ENCODE data around the gene LRATD1. TPM values are rescaled to one million over a fixed set of nuclear protein-coding genes. Genes with fewer than 3 reads are reported as not detected.

LRATD1 gene
- total and polyA plus RNA-seq, 10 of the 15 experiments (the other 5 are each of a cell fraction or from before 2014, with no cell fraction given), result 0.02 TPM; not detected in 9

DNA sequence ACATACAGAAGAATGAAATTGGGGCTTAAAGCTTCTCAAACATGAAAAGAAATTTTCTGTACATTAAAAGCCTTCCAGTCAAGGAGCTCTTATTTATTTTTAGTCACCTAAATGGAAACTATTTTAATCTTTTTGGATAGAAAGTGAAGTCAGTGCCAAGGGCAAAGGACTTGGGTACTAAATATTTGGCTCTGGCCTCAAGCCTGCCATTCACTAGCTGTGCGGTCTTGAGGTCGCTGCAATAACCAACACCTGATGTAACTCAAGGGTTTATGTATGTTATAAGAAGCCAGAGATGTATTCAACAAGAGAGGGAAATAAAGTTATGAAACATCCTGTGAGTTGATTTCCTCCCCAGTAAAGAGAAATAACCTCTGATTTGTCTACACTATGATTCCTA lies 49.5 kb upstream of the LRATD1 start:
- no peaks in the 10 kb centered on the region for H3K36me3 ChIP-seq (ENCODE audit: control insufficient read depth in 2 of 2, insufficient read depth in 2 of 2, low read length in 1 of 2)
- H2AFZ ChIP-seq (ENCODE audit: control insufficient read depth, low read depth, low read length), result no peak overlapping the region
- H3K27ac ChIP-seq (ENCODE audit: control insufficient read depth, insufficient read depth), result no peak overlapping the region
- H3K4me2 ChIP-seq (ENCODE audit: control insufficient read depth, insufficient read depth), result no peak overlapping the region
- no peak overlapping the region for H3K9ac ChIP-seq (ENCODE audit: control insufficient read depth, insufficient read depth, low read length)
- ATAC-seq (no peak), FAIRE-seq (no peak), DNase-seq (ENCODE audit: low read depth, low spot score) (no peak)
- H3K79me2 ChIP-seq (ENCODE audit: control insufficient read depth, insufficient read depth, low read length), result no peaks in the 10 kb centered on the region
- intact Hi-C loops (cut with micrococcal nuclease; ENCODE audit: unreplicated experiment) (no loop called here), in situ Hi-C loops (cut with MboI) (no loop called here)
- no peaks in the 10 kb centered on the region for H4K20me1 ChIP-seq (ENCODE audit: control insufficient read depth, insufficient read depth)
- H3K4me1 ChIP-seq (ENCODE audit: control insufficient read depth, insufficient read depth, low read length), result no peaks in the 10 kb centered on the region
- no peaks in the 10 kb centered on the region for H3K9me3 ChIP-seq (replicated peaks; ENCODE audit: control insufficient read depth, insufficient read depth, low read length)
- BruUV-seq (replicated peaks), result no TSS peak
- 53% methylated on average over 2 of the region's 2 CpGs for WGBS (ENCODE audit: insufficient coverage, insufficient replicate concordance, low lambda C conversion rate, missing lambda C conversion rate)
- H3K27me3 ChIP-seq (replicated peaks in 1 of 2; ENCODE audit: control insufficient read depth in 2 of 2, insufficient read depth in 2 of 2, low read length in 1 of 2), result no peaks in the 10 kb centered on the region
- ChIA-PET RAD21 (ENCODE audit: unreplicated experiment) (no interaction called here), SMC1A (ENCODE audit: uncharacterized antibody, unreplicated experiment) (interaction anchor here (1.7 kb wide), 1 partner anchor 13 kb away, joined by 3 read pairs; no protein-coding TSS in a partner anchor), CTCF (interaction anchor here (1.2 kb wide), 1 partner anchor 86 kb away, joined by 3 read pairs; no protein-coding TSS in a partner anchor), POLR2A (no interaction called here)
- H3K4me3 ChIP-seq, result no peak overlapping the region
- TF ChIP-seq POLR2A (IDR thresholded peaks at IDR 0.05; ENCODE audit: low read depth, low read length), result no peak
- TF ChIP-seq, protein P1, sequence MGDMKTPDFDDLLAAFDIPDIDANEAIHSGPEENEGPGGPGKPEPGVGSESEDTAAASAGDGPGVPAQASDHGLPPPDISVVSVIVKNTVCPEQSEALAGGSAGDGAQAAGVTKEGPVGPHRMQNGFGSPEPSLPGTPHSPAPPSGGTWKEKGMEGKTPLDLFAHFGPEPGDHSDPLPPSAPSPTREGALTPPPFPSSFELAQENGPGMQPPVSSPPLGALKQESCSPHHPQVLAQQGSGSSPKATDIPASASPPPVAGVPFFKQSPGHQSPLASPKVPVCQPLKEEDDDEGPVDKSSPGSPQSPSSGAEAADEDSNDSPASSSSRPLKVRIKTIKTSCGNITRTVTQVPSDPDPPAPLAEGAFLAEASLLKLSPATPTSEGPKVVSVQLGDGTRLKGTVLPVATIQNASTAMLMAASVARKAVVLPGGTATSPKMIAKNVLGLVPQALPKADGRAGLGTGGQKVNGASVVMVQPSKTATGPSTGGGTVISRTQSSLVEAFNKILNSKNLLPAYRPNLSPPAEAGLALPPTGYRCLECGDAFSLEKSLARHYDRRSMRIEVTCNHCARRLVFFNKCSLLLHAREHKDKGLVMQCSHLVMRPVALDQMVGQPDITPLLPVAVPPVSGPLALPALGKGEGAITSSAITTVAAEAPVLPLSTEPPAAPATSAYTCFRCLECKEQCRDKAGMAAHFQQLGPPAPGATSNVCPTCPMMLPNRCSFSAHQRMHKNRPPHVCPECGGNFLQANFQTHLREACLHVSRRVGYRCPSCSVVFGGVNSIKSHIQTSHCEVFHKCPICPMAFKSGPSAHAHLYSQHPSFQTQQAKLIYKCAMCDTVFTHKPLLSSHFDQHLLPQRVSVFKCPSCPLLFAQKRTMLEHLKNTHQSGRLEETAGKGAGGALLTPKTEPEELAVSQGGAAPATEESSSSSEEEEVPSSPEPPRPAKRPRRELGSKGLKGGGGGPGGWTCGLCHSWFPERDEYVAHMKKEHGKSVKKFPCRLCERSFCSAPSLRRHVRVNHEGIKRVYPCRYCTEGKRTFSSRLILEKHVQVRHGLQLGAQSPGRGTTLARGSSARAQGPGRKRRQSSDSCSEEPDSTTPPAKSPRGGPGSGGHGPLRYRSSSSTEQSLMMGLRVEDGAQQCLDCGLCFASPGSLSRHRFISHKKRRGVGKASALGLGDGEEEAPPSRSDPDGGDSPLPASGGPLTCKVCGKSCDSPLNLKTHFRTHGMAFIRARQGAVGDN (IDR thresholded peaks at IDR 0.05), result no peak
- TF ChIP-seq ZNF274 (IDR thresholded peaks at IDR 0.05; ENCODE audit: insufficient read depth, insufficient read length), result no peak
- TF ChIP-seq ETV6 (conservative IDR thresholded peaks at IDR 0.05 in 1 of 2, IDR thresholded peaks at IDR 0.05 in 1 of 2; ENCODE audit: borderline replicate concordance in 1 of 2, low read depth in 1 of 2), result no peak
- no peak for TF ChIP-seq NFYB (IDR thresholded peaks at IDR 0.05; ENCODE audit: insufficient read depth, low read depth, low read length)
- TF ChIP-seq ZBED1 (IDR thresholded peaks at IDR 0.05; ENCODE audit: borderline replicate concordance), result no peak
- TF ChIP-seq, protein P2, sequence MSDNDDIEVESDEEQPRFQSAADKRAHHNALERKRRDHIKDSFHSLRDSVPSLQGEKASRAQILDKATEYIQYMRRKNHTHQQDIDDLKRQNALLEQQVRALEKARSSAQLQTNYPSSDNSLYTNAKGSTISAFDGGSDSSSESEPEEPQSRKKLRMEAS (IDR thresholded peaks at IDR 0.05; ENCODE audit: low read depth, low read length), result no peak
- no peak for TF ChIP-seq BHLHE40 (IDR thresholded peaks at IDR 0.05; ENCODE audit: borderline replicate concordance in 1 of 2, low read depth in 2 of 2, low read length in 1 of 2)
- TF ChIP-seq EED (IDR thresholded peaks at IDR 0.05; ENCODE audit: low read depth), result no peak
- no peak for TF ChIP-seq PML (IDR thresholded peaks at IDR 0.05; ENCODE audit: low read length)
- no peak for TF ChIP-seq NR2C1 (IDR thresholded peaks at IDR 0.05)
- TF ChIP-seq JUNB (IDR thresholded peaks at IDR 0.05), result no peak
- TF ChIP-seq POLR2AphosphoS2 (IDR thresholded peaks at IDR 0.05; ENCODE audit: low read depth, low read length), result no peak
- TF ChIP-seq, protein P3, sequence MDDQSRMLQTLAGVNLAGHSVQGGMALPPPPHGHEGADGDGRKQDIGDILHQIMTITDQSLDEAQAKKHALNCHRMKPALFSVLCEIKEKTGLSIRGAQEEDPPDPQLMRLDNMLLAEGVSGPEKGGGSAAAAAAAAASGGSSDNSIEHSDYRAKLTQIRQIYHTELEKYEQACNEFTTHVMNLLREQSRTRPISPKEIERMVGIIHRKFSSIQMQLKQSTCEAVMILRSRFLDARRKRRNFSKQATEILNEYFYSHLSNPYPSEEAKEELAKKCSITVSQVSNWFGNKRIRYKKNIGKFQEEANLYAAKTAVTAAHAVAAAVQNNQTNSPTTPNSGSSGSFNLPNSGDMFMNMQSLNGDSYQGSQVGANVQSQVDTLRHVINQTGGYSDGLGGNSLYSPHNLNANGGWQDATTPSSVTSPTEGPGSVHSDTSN (IDR thresholded peaks at IDR 0.05; ENCODE audit: insufficient replicate concordance, low read depth, low read length), result no peak
- TF ChIP-seq, protein P4, sequence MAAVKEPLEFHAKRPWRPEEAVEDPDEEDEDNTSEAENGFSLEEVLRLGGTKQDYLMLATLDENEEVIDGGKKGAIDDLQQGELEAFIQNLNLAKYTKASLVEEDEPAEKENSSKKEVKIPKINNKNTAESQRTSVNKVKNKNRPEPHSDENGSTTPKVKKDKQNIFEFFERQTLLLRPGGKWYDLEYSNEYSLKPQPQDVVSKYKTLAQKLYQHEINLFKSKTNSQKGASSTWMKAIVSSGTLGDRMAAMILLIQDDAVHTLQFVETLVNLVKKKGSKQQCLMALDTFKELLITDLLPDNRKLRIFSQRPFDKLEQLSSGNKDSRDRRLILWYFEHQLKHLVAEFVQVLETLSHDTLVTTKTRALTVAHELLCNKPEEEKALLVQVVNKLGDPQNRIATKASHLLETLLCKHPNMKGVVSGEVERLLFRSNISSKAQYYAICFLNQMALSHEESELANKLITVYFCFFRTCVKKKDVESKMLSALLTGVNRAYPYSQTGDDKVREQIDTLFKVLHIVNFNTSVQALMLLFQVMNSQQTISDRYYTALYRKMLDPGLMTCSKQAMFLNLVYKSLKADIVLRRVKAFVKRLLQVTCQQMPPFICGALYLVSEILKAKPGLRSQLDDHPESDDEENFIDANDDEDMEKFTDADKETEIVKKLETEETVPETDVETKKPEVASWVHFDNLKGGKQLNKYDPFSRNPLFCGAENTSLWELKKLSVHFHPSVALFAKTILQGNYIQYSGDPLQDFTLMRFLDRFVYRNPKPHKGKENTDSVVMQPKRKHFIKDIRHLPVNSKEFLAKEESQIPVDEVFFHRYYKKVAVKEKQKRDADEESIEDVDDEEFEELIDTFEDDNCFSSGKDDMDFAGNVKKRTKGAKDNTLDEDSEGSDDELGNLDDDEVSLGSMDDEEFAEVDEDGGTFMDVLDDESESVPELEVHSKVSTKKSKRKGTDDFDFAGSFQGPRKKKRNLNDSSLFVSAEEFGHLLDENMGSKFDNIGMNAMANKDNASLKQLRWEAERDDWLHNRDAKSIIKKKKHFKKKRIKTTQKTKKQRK (IDR thresholded peaks at IDR 0.05; ENCODE audit: low read depth, low read length), result no peak
